ENCODE results near the gene TBL1XR1. TPM values are rescaled to one million over a fixed set of nuclear protein-coding genes. Genes with fewer than 3 reads are reported as not detected.

The TBL1XR1 gene
- total RNA-seq, 1 donor from 2014 or later = 372 TPM

DNA sequence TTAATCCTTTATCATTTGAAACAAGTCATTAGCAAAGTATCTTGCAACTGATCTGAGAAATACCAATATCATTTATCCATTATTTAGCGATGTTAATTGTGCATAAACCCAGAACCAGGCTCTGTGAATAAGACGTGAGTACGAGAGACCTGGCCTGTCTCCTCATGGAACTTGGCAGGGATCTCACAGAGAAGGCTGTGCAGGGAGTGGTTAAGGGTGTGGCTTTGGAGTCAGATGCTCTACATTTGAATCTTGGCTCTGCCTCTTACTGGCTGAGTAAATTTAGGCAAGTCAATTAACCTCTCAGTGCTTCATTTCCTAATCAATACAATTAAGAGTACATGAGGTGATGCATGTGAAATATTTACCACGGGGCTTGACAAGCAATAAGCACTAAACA, 39.9 kb upstream of the TBL1XR1 start:
- Mint-ChIP-seq H3K36me3 (ENCODE audit: low read depth) (no peaks in the 10 kb centered on the region), H3K4me3 (no peak overlapping the region), H3K27me3 (no peaks in the 10 kb centered on the region), H3K9me3 (no peaks in the 10 kb centered on the region), H3K27ac (no peak overlapping the region), H3K4me1 (peaks cover 4% of the 10 kb centered on the region)
- intact Hi-C loops (cut with micrococcal nuclease) = no loop called here
- DNase-seq (no peak), ATAC-seq (ENCODE audit: low read depth) (no peak)
- TF ChIP-seq, protein P1, sequence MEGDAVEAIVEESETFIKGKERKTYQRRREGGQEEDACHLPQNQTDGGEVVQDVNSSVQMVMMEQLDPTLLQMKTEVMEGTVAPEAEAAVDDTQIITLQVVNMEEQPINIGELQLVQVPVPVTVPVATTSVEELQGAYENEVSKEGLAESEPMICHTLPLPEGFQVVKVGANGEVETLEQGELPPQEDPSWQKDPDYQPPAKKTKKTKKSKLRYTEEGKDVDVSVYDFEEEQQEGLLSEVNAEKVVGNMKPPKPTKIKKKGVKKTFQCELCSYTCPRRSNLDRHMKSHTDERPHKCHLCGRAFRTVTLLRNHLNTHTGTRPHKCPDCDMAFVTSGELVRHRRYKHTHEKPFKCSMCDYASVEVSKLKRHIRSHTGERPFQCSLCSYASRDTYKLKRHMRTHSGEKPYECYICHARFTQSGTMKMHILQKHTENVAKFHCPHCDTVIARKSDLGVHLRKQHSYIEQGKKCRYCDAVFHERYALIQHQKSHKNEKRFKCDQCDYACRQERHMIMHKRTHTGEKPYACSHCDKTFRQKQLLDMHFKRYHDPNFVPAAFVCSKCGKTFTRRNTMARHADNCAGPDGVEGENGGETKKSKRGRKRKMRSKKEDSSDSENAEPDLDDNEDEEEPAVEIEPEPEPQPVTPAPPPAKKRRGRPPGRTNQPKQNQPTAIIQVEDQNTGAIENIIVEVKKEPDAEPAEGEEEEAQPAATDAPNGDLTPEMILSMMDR (IDR thresholded peaks at IDR 0.05) = no peak
- CTCF ChIA-PET = no interaction called here
- POLR2A ChIA-PET = no interaction called here

DNA sequence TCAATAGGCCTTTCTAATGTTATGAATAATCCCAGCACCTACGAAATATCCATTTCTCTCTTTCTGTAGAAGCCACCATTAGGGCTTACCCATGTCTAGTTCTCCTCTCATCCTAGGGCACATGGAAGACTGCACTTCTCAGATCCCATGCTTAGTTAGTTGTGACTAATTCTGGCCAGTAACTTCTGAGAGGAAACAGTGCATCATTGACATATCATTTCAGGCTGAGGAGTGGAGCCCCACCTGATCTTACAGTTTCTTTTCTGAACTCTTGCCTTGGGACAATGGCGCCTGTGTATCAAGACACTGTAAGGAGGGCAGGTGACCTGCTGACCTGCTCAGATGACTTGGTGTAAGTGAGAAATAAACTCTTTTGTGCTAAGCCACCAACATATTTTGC, 39.4 kb upstream of the TBL1XR1 start:
- TF ChIP-seq, protein P1 (IDR thresholded peaks at IDR 0.05) = no peak
- intact Hi-C loops (cut with micrococcal nuclease) = no loop called here
- Mint-ChIP-seq H3K27ac (no peak overlapping the region), H3K27me3 (no peaks in the 10 kb centered on the region), H3K4me1 (peaks cover 4% of the 10 kb centered on the region), H3K36me3 (ENCODE audit: low read depth) (no peaks in the 10 kb centered on the region), H3K9me3 (no peaks in the 10 kb centered on the region), H3K4me3 (no peak overlapping the region)
- ATAC-seq (ENCODE audit: low read depth) (no peak), DNase-seq (no peak)
- ChIA-PET POLR2A (interaction anchor here (0.7 kb wide), 2 partner anchors 41 to 84 kb away, joined by 3 to 4 read pairs; no protein-coding TSS in a partner anchor), CTCF (no interaction called here)

DNA sequence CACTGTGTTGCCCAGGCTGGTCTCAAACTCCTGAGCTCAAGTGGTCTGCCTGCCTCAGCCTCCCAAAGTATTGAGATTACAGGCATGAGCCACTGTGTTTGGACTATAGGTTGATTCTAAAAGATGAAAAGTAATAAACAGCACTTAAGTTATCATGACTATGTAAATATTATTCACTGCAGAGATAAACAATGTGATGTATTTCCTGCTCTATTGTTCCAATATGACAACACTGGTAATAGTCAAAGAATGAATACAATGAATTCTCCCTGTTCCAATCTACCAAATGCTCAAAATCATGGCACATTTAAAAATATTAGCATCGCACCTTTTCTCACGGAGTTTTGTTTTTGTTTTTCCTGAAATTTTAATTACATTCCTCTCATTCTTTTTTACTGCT, 36.8 kb upstream of the TBL1XR1 start:
- TF ChIP-seq, protein P1 (IDR thresholded peaks at IDR 0.05) = no peak
- intact Hi-C loops (cut with micrococcal nuclease) = no loop called here
- ChIA-PET CTCF (no interaction called here), POLR2A (no interaction called here)
- no peak overlapping the region for H3K27ac Mint-ChIP-seq
- DNase-seq (no peak), ATAC-seq (ENCODE audit: low read depth) (no peak)
- no peaks in the 10 kb centered on the region for H3K9me3 Mint-ChIP-seq
- H3K4me1 Mint-ChIP-seq = peaks cover 10% of the 10 kb centered on the region
- no peak overlapping the region for H3K4me3 Mint-ChIP-seq
- no peaks in the 10 kb centered on the region for H3K36me3 Mint-ChIP-seq (ENCODE audit: low read depth)
- H3K27me3 Mint-ChIP-seq = no peaks in the 10 kb centered on the region

DNA sequence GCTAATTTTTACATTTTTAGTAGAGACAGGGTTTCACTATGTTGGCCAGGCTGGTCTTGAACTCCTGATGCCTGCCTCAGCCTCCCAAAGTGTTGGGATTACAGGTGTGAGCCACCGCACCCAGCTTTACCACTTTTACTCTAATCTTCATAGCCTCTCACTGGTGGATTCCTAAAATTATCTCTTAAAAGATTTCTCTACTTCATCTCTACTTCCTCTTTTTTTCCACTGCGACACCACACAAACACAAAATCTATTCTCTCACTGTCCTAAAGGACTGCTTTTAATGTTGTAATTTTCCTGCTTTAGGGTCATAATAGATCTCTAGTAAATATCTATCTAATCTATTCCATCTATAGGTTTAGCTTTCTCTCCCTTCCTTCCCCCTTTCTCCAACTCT, 34.0 kb upstream of the TBL1XR1 start:
- ChIA-PET POLR2A (interaction anchor here (0.9 to 1.2 kb wide), 2 partner anchors 122 to 127 kb away, joined by 3 read pairs; no protein-coding TSS in a partner anchor), CTCF (interaction anchor here (1.0 to 1.8 kb wide), 2 partner anchors 14 to 29 kb away, joined by 3 to 6 read pairs; no protein-coding TSS in a partner anchor)
- peaks cover 3% of the 10 kb centered on the region for H3K9me3 Mint-ChIP-seq
- intact Hi-C loops (cut with micrococcal nuclease) = no loop called here
- TF ChIP-seq, protein P1 (IDR thresholded peaks at IDR 0.05) = no peak
- ATAC-seq (ENCODE audit: low read depth) (peak; percentile 21), DNase-seq (no peak)
- peak overlapping the region; percentile 8 for H3K27ac Mint-ChIP-seq
- H3K36me3 Mint-ChIP-seq (ENCODE audit: low read depth) = no peaks in the 10 kb centered on the region
- H3K4me3 Mint-ChIP-seq = no peak overlapping the region
- H3K27me3 Mint-ChIP-seq = no peaks in the 10 kb centered on the region
- peaks cover 8% of the 10 kb centered on the region for H3K4me1 Mint-ChIP-seq

DNA sequence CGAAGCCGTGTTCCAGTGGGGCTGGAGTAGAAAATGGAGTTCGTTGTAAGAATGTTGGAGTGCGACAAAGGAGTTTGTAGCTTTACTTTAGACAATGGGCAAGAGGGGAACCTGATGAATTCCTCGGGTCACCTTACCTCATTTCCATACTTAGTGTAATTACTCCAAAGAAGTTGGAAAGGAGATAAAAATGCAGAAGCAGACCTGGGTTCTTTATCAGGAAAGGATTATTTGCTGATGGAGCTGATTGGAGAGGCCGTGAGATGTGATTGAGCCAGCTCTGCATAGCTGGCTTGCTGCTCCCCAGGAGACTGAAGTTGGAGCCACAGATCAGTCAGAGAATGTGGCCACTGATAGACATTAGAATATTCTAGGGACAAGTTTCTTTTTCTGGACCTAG, 33.4 kb upstream of the TBL1XR1 start:
- ATAC-seq (ENCODE audit: low read depth) (no peak), DNase-seq (no peak)
- no peak overlapping the region for H3K27ac Mint-ChIP-seq
- no peaks in the 10 kb centered on the region for H3K27me3 Mint-ChIP-seq
- intact Hi-C loops (cut with micrococcal nuclease) = no loop called here
- no peaks in the 10 kb centered on the region for H3K36me3 Mint-ChIP-seq (ENCODE audit: low read depth)
- POLR2A ChIA-PET = interaction anchor here (0.7 to 0.9 kb wide), 2 partner anchors 122 to 128 kb away, joined by 3 to 6 read pairs; no protein-coding TSS in a partner anchor
- no peak overlapping the region for H3K4me3 Mint-ChIP-seq
- H3K4me1 Mint-ChIP-seq = peaks cover 8% of the 10 kb centered on the region
- H3K9me3 Mint-ChIP-seq = peaks cover 3% of the 10 kb centered on the region
- CTCF ChIA-PET = interaction anchor here (1.0 to 1.8 kb wide), 2 partner anchors 14 to 28 kb away, joined by 3 to 6 read pairs; no protein-coding TSS in a partner anchor
- TF ChIP-seq, protein P1 (IDR thresholded peaks at IDR 0.05) = no peak
